IPS-15b (cell line): ENCODE data around the gene NEK11.

Experiments used
- H3K27me3 ChIP-seq: one replicate; pipeline ENCODE4 v1.6.1; 2013; ENCODE audit warnings: low read length; ENCODE audit not compliant: control insufficient read depth, insufficient read depth
- H3K36me3 ChIP-seq: one replicate; pipeline ENCODE4 v1.6.1; 2013; ENCODE audit warnings: low read length; ENCODE audit not compliant: control insufficient read depth, insufficient read depth
- H3K4me1 ChIP-seq: one replicate; pipeline ENCODE4 v1.6.1; 2013; ENCODE audit warnings: mild to moderate bottlenecking, low read length; ENCODE audit not compliant: control insufficient read depth, insufficient read depth
- H3K4me3 ChIP-seq: one replicate; pipeline ENCODE4 v1.5.1; 2013; ENCODE audit warnings: low read depth, low read length
- H3K9ac ChIP-seq: one replicate; pipeline ENCODE4 v1.6.1; 2013; ENCODE audit warnings: low read depth, mild to moderate bottlenecking, low read length
- H3K9me3 ChIP-seq: one replicate; pipeline ENCODE4 v1.6.1; 2013; ENCODE audit warnings: mild to moderate bottlenecking, low read length; ENCODE audit not compliant: control insufficient read depth, insufficient read depth

Gene NEK11

GRCh38 chr3:131158434-131158833 is 131.8 kb downstream of the NEK11 start:
- Histone ChIP-seq H3K4me3 (no peak overlapping the region), H3K9me3 (no peaks in the 10 kb centered on the region), H3K36me3 (no peaks in the 10 kb centered on the region), H3K27me3 (no peaks in the 10 kb centered on the region), H3K4me1 (no peaks in the 10 kb centered on the region), H3K9ac (no peak overlapping the region)

- Histone ChIP-seq H3K36me3 (no peaks in the 10 kb centered on the region), H3K27me3 (no peaks in the 10 kb centered on the region), H3K4me1 (no peaks in the 10 kb centered on the region), H3K4me3 (no peak overlapping the region), H3K9ac (no peak overlapping the region), H3K9me3 (no peaks in the 10 kb centered on the region)
These were observed 135.8 kb downstream of the NEK11 start for GRCh38 chr3:131162516-131162915.

- no peaks in the 10 kb centered on the region for H3K36me3 ChIP-seq
- H3K4me1 ChIP-seq, result no peaks in the 10 kb centered on the region
- no peak overlapping the region for H3K4me3 ChIP-seq
- H3K9ac ChIP-seq, result no peak overlapping the region
- H3K9me3 ChIP-seq, result no peaks in the 10 kb centered on the region
- no peaks in the 10 kb centered on the region for H3K27me3 ChIP-seq
These were observed 141.2 kb downstream of the NEK11 start for GRCh38 chr3:131167867-131168266.

- H3K4me3 ChIP-seq, result no peak overlapping the region
- H3K4me1 ChIP-seq, result no peaks in the 10 kb centered on the region
- H3K27me3 ChIP-seq, result no peaks in the 10 kb centered on the region
- H3K36me3 ChIP-seq, result no peaks in the 10 kb centered on the region
- no peak overlapping the region for H3K9ac ChIP-seq
- H3K9me3 ChIP-seq, result no peaks in the 10 kb centered on the region
These were observed 142.7 kb downstream of the NEK11 start for GRCh38 chr3:131169331-131169730.

- Histone ChIP-seq H3K9ac (no peak overlapping the region), H3K27me3 (no peaks in the 10 kb centered on the region), H3K36me3 (no peaks in the 10 kb centered on the region), H3K4me1 (no peaks in the 10 kb centered on the region), H3K9me3 (no peaks in the 10 kb centered on the region), H3K4me3 (no peak overlapping the region)
These were observed 146.0 kb downstream of the NEK11 start for GRCh38 chr3:131172502-131173200.

- no peaks in the 10 kb centered on the region for H3K27me3 ChIP-seq
- H3K9me3 ChIP-seq, result no peaks in the 10 kb centered on the region
- no peak overlapping the region for H3K9ac ChIP-seq
- H3K36me3 ChIP-seq, result no peaks in the 10 kb centered on the region
- H3K4me1 ChIP-seq, result no peaks in the 10 kb centered on the region
- H3K4me3 ChIP-seq, result no peak overlapping the region
These were observed 148.1 kb downstream of the NEK11 start for GRCh38 chr3:131174752-131175151.

GRCh38 chr3:131178710-131179375 is 152.2 kb downstream of the NEK11 start:
- H3K4me1 ChIP-seq, result no peaks in the 10 kb centered on the region
- no peak overlapping the region for H3K4me3 ChIP-seq
- no peaks in the 10 kb centered on the region for H3K27me3 ChIP-seq
- no peak overlapping the region for H3K9ac ChIP-seq
- H3K36me3 ChIP-seq, result no peaks in the 10 kb centered on the region
- H3K9me3 ChIP-seq, result no peaks in the 10 kb centered on the region

- Histone ChIP-seq H3K4me1 (no peaks in the 10 kb centered on the region), H3K36me3 (no peaks in the 10 kb centered on the region), H3K4me3 (no peak overlapping the region), H3K9me3 (no peaks in the 10 kb centered on the region), H3K27me3 (no peaks in the 10 kb centered on the region), H3K9ac (no peak overlapping the region)
These were observed 166.0 kb downstream of the NEK11 start for GRCh38 chr3:131192701-131193100.

- no peaks in the 10 kb centered on the region for H3K27me3 ChIP-seq
- no peaks in the 10 kb centered on the region for H3K4me1 ChIP-seq
- no peak overlapping the region for H3K9ac ChIP-seq
- H3K4me3 ChIP-seq, result no peak overlapping the region
- no peaks in the 10 kb centered on the region for H3K9me3 ChIP-seq
- H3K36me3 ChIP-seq, result no peaks in the 10 kb centered on the region
These were observed 167.1 kb downstream of the NEK11 start for GRCh38 chr3:131193641-131194238.

GRCh38 chr3:131194816-131195215 is 168.1 kb downstream of the NEK11 start:
- Histone ChIP-seq H3K4me3 (no peak overlapping the region), H3K9ac (no peak overlapping the region), H3K27me3 (no peaks in the 10 kb centered on the region), H3K4me1 (no peaks in the 10 kb centered on the region), H3K9me3 (no peaks in the 10 kb centered on the region), H3K36me3 (no peaks in the 10 kb centered on the region)

- Histone ChIP-seq H3K36me3 (no peaks in the 10 kb centered on the region), H3K9me3 (peaks cover 3% of the 10 kb centered on the region), H3K9ac (no peak overlapping the region), H3K4me1 (no peaks in the 10 kb centered on the region), H3K4me3 (no peak overlapping the region), H3K27me3 (no peaks in the 10 kb centered on the region)
These were observed 174.0 kb downstream of the NEK11 start for GRCh38 chr3:131200636-131201199.

GRCh38 chr3:131216330-131216729 is 189.7 kb downstream of the NEK11 start:
- H3K27me3 ChIP-seq, result no peaks in the 10 kb centered on the region
- H3K36me3 ChIP-seq, result no peaks in the 10 kb centered on the region
- H3K9me3 ChIP-seq, result no peaks in the 10 kb centered on the region
- H3K4me1 ChIP-seq, result peaks cover 3% of the 10 kb centered on the region
- H3K9ac ChIP-seq, result no peak overlapping the region
- H3K4me3 ChIP-seq, result no peak overlapping the region
